ENCODE measurements around the gene PARP8. TPM values are rescaled to one million over a fixed set of nuclear protein-coding genes. Genes with fewer than 3 reads are reported as not detected.
A peak's percentile ranks its signal among the peaks of the same experiment; 100 is the strongest.

The PARP8 gene
- total and polyA plus RNA-seq, 2 of the 8 experiments (the other 6 are each of a cell fraction or from before 2014, with no cell fraction given), result 16.6 to 30.6 TPM

- no peak overlapping the region for H3K4me3 ChIP-seq (ENCODE audit: extremely low read depth in 1 of 4, insufficient read depth in 2 of 4, low read depth in 3 of 4, low read length in 4 of 4)
- H2AK5ac ChIP-seq (ENCODE audit: low read depth, low read length), result no peak overlapping the region
- H4K20me1 ChIP-seq (replicated peaks in 1 of 2; ENCODE audit: control insufficient read depth in 1 of 2, insufficient read depth in 2 of 2, low read length in 2 of 2), result no peaks in the 10 kb centered on the region
- no peak overlapping the region for H3K56ac ChIP-seq (replicated peaks; ENCODE audit: insufficient read length, low read depth, low read length)
- 78% methylated on average over 2 of the region's 2 CpGs; no CpG with 5 or more reads in 1 of the 2 experiments for WGBS, 2 experiments (ENCODE audit: extremely low coverage in 1 of 2, insufficient coverage in 1 of 2, insufficient read length in 1 of 2, insufficient replicate concordance in 2 of 2, low coverage in 1 of 2, low lambda C conversion rate in 2 of 2, missing lambda C conversion rate in 1 of 2)
- FAIRE-seq, result peak; percentile 13
- no peak overlapping the region for H3K23ac ChIP-seq (ENCODE audit: insufficient read length)
- H3K79me2 ChIP-seq (ENCODE audit: control insufficient read depth in 1 of 2, insufficient read depth in 2 of 2, low read length in 2 of 2), result no peaks in the 10 kb centered on the region
- H2BK120ac ChIP-seq (replicated peaks; ENCODE audit: low read depth, low read length), result no peak overlapping the region
- H2BK15ac ChIP-seq (ENCODE audit: low read length), result no peak overlapping the region
- H3K4ac ChIP-seq (replicated peaks; ENCODE audit: insufficient read length, low read depth, low read length), result no peak overlapping the region
- H3K4me1 ChIP-seq (replicated peaks in 1 of 4; ENCODE audit: control insufficient read depth in 3 of 4, insufficient read depth in 4 of 4, low read length in 3 of 4), result no peaks in the 10 kb centered on the region
- CTCF ChIA-PET (ENCODE audit: partially characterized antibody), result interaction anchor here (0.6 kb wide), 1 partner anchor 344 kb away, joined by 3 read pairs; no protein-coding TSS in a partner anchor
- H3K9me3 ChIP-seq (ENCODE audit: insufficient read depth in 2 of 2, low read depth in 1 of 2, low read length in 1 of 2), result no peaks in the 10 kb centered on the region
- no peaks in the 10 kb centered on the region for H3K27me3 ChIP-seq (replicated peaks in 1 of 4; ENCODE audit: control insufficient read depth in 3 of 4, extremely low read depth in 1 of 4, insufficient read depth in 3 of 4, low read length in 3 of 4)
- no peaks in the 10 kb centered on the region for H3K36me3 ChIP-seq (ENCODE audit: control insufficient read depth in 2 of 4, insufficient read depth in 4 of 4, low read length in 3 of 4)
- H4K91ac ChIP-seq (replicated peaks; ENCODE audit: insufficient read length, low read length), result no peak overlapping the region
- H3K4me2 ChIP-seq (ENCODE audit: insufficient read depth in 1 of 2, low read depth in 2 of 2, low read length in 2 of 2), result no peak overlapping the region
- POLR2A ChIA-PET (ENCODE audit: partially characterized antibody), result no interaction called here
- no peak overlapping the region for H2BK12ac ChIP-seq (ENCODE audit: low read depth, low read length)
- no peak overlapping the region for H4K8ac ChIP-seq (ENCODE audit: extremely low read depth, insufficient read depth, low read length)
- no peak for DNase-seq (ENCODE audit: low read depth in 1 of 2, low spot score in 2 of 2)
- H3K18ac ChIP-seq (ENCODE audit: extremely low read depth, low read length), result no peak overlapping the region
- no peak overlapping the region for H3K27ac ChIP-seq (ENCODE audit: low read depth, low read length)
- no peak overlapping the region for H2BK5ac ChIP-seq (ENCODE audit: low read depth, low read length)
- H3K14ac ChIP-seq (ENCODE audit: insufficient read length), result no peak overlapping the region
- H2BK20ac ChIP-seq (ENCODE audit: low read length), result no peak overlapping the region
- no peaks in the 10 kb centered on the region for H3K79me1 ChIP-seq (ENCODE audit: low read depth, low read length)
- peak overlapping the region in 1 of 4 experiments; percentile 34; a peak in 1 of 7 replicates for H3K9ac ChIP-seq (replicated peaks in 1 of 4; ENCODE audit: extremely low read depth in 1 of 4, low read depth in 3 of 4, low read length in 3 of 4)
- no peak overlapping the region for H2AFZ ChIP-seq (ENCODE audit: low read length)
- no peak overlapping the region for H4K5ac ChIP-seq (ENCODE audit: insufficient read length, low read depth, low read length)
- H3K23me2 ChIP-seq (ENCODE audit: low read depth, low read length), result no peaks in the 10 kb centered on the region
- TF ChIP-seq POLR2A (IDR thresholded peaks at IDR 0.05; ENCODE audit: control extremely low read depth in 1 of 2, low read depth in 2 of 2, low read length in 2 of 2) (no peak), GABPA (IDR thresholded peaks at IDR 0.05; ENCODE audit: borderline replicate concordance, insufficient read depth, low read length) (no peak), SRF (IDR thresholded peaks at IDR 0.05; ENCODE audit: low read depth, low read length) (no peak), GTF2F1 (IDR thresholded peaks at IDR 0.05; ENCODE audit: borderline replicate concordance, low read depth, low read length) (no peak), E2F6 (IDR thresholded peaks at IDR 0.05) (no peak), SIRT6 (IDR thresholded peaks at IDR 0.05; ENCODE audit: low read length) (no peak), YY1 (IDR thresholded peaks at IDR 0.05; ENCODE audit: low read depth, low read length) (no peak), BRCA1 (IDR thresholded peaks at IDR 0.05; ENCODE audit: low read depth, low read length) (no peak), EGR1 (IDR thresholded peaks at IDR 0.05; ENCODE audit: borderline replicate concordance, low read depth, low read length) (no peak), HDAC2 (IDR thresholded peaks at IDR 0.05; ENCODE audit: borderline replicate concordance in 1 of 2, low read depth in 2 of 2, low read length in 2 of 2) (no peak), RBBP5 (IDR thresholded peaks at IDR 0.05; ENCODE audit: borderline replicate concordance, low read depth, low read length) (no peak)
- TF ChIP-seq, protein P1, sequence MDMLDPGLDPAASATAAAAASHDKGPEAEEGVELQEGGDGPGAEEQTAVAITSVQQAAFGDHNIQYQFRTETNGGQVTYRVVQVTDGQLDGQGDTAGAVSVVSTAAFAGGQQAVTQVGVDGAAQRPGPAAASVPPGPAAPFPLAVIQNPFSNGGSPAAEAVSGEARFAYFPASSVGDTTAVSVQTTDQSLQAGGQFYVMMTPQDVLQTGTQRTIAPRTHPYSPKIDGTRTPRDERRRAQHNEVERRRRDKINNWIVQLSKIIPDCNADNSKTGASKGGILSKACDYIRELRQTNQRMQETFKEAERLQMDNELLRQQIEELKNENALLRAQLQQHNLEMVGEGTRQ (IDR thresholded peaks at IDR 0.05; ENCODE audit: low read length), result no peak
These were observed 220.4 kb downstream of the PARP8 start for GRCh38 chr5:50886657-50887345.

Measured in H1 (cell line).